Hepatocyte (in vitro differentiated cells): ENCODE measurements around the gene PHF21B.

Experiments used
- EZH2 ChIP-seq: fragments of 200-600 bp; sonication (generic); IDR thresholded peaks from 2 replicates; pipeline ENCODE4 v1.6.1; 2016; ENCODE audit warnings: antibody characterized with exemption, mild to moderate bottlenecking, borderline replicate concordance
- TF ChIP-seq, protein P1 (sequence below): fragments of 200-600 bp; sonication (generic); IDR thresholded peaks from 2 replicates; pipeline ENCODE4 v1.5.1; 2016; ENCODE audit warnings: antibody characterized with exemption, mild to moderate bottlenecking; ENCODE audit not compliant: poor library complexity

DNA sequence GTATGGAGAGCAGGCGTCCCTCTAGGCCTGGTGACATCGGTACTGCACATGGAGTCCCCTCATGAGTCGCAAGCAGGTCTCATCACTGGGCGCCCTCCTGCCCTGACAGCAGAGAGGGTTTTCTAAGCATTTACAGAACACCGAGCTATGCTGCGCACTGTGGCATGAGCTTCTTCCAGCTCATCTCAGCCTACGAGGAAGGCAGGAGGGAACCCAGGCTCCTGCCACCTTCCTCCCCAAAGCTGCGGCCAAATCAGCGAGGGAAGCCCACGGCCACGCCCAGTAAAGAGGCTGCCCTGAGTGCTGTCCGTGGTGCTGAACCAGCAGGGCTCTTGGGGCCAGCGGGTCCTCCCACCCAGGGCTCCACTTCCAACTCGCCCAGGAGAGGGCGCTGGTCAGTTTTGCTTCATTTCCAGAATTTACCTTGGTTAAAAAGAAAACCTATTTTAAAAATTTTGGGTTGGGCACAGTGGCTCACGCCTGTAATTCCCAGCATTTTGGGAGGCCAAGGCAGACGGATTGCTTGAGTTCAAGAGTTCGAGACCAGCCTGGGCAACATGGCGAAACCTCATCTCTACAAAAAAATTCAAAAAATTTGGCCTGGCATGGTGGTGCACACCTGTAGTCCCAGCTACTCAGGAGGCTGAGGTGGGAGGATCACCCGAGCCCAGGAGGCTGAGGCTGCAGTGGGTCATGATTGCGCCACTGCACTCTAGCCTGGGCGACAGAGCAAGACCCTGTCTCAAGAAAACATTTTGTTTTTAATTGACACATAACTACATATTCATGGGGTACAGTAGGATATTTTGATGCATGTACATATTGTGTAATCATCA is 34.2 kb downstream of the PHF21B start:
- TF ChIP-seq, protein P1, sequence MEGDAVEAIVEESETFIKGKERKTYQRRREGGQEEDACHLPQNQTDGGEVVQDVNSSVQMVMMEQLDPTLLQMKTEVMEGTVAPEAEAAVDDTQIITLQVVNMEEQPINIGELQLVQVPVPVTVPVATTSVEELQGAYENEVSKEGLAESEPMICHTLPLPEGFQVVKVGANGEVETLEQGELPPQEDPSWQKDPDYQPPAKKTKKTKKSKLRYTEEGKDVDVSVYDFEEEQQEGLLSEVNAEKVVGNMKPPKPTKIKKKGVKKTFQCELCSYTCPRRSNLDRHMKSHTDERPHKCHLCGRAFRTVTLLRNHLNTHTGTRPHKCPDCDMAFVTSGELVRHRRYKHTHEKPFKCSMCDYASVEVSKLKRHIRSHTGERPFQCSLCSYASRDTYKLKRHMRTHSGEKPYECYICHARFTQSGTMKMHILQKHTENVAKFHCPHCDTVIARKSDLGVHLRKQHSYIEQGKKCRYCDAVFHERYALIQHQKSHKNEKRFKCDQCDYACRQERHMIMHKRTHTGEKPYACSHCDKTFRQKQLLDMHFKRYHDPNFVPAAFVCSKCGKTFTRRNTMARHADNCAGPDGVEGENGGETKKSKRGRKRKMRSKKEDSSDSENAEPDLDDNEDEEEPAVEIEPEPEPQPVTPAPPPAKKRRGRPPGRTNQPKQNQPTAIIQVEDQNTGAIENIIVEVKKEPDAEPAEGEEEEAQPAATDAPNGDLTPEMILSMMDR = peak; percentile 95
- TF ChIP-seq EZH2 = no peak
